HepG2 (cell line): ENCODE measurements around the gene KCNK5. TPM values are rescaled to one million over a fixed set of nuclear protein-coding genes. Genes with fewer than 3 reads are reported as not detected.

ENCODE experiments used
- ATAC-seq: fragments of 200-7000 bp; cut with Tn5 transposase; 3 replicates; pipeline ENCODE4 v1.9.1; 2020; ENCODE audit warnings: mild to moderate bottlenecking, moderate library complexity
- BruUV-seq: library from RNA; stranded (reverse); fragments of 400-500 nt; replicated peaks from 2 replicates; lab custom pipeline; 2021; lab: Mats Ljungman, UMichigan
- CTCF ChIA-PET: fragments of 300-600 bp; formaldehyde crosslinking; extraction: SDS; loops from one replicate; lab custom pipeline; 2021; ENCODE audit warnings: low total read pairs, inconsistent platforms, low intra/inter-chr PET ratio; lab: Yijun Ruan, JAX
- POLR2A ChIA-PET: fragments of 350-600 bp; sonication (Branson Sonifier 250); formaldehyde crosslinking; loops from one replicate; lab custom pipeline; 2020; ENCODE audit warnings: antibody characterized with exemption, inconsistent platforms; lab: Yijun Ruan, JAX
- DNase-seq: peaks from one replicate; pipeline ENCODE4 v3.0.0-alpha.2; 2015; ENCODE audit warnings: low spot score
- FAIRE-seq: peaks from 3 replicates; lab custom pipeline; 2011; peaks lifted over from hg19 to GRCh38; lab: Jason Lieb, UNC
- H2AFZ ChIP-seq: one replicate; pipeline ENCODE4 v1.6.1; 2011; ENCODE audit warnings: low read length, inconsistent platforms
- H3K27ac ChIP-seq: fragments of 300-600 bp; 3 replicates; pipeline ENCODE4 v1.8.0; 2011; ENCODE audit warnings: mixed run types, mild to moderate bottlenecking, mixed read lengths, low read length, inconsistent platforms; ENCODE audit not compliant: insufficient read depth; ENCODE audit errors: extremely low read length
- H3K27me3 ChIP-seq, 2 experiments: fragments of 200-600 bp in 1 of 2; 2 replicates in 1 of 2; 3 replicates in 1 of 2; pipeline versions ENCODE4 v1.6.0 to v1.8.0; 2011; ENCODE audit warnings: low read length in 2 of 2, mild to moderate bottlenecking in 2 of 2, moderate library complexity in 2 of 2, inconsistent platforms in 1 of 2; ENCODE audit not compliant: insufficient read depth in 2 of 2, control insufficient read depth in 1 of 2
- H3K36me3 ChIP-seq, 2 experiments: fragments of 200-600 bp in 1 of 2; replicated peaks in 1 of 2; 2 replicates in 1 of 2; 3 replicates in 1 of 2; pipeline versions ENCODE4 v1.5.1 to v1.8.0; 2011; ENCODE audit warnings: low read length in 2 of 2, inconsistent platforms in 1 of 2; ENCODE audit not compliant: insufficient read depth in 2 of 2, control insufficient read depth in 1 of 2
- H3K4me1 ChIP-seq: 2 replicates; pipeline ENCODE4 v1.5.1; 2012; ENCODE audit warnings: low read length, inconsistent platforms; ENCODE audit not compliant: insufficient read depth
- H3K4me2 ChIP-seq: 2 replicates; pipeline ENCODE4 v1.6.0; 2011; ENCODE audit warnings: low read depth, low read length, inconsistent platforms
- H3K4me3 ChIP-seq, 3 experiments: fragments of 200-600 bp in 1 of 3; sonication (generic), shearing (Covaris generic) in 1 of 3; replicated peaks in 1 of 3; 2 replicates each; pipeline ENCODE4 v1.5.1; 2011 to 2016; ENCODE audit warnings: low read length in 3 of 3, inconsistent platforms in 2 of 3, low read depth in 2 of 3, mild to moderate bottlenecking in 2 of 3, control low read depth in 1 of 3, mixed read lengths in 1 of 3; ENCODE audit not compliant: insufficient read depth in 1 of 3
- H3K79me2 ChIP-seq: one replicate; pipeline ENCODE4 v1.6.1; 2011; ENCODE audit warnings: low read length, inconsistent platforms; ENCODE audit not compliant: insufficient read depth
- H3K9ac ChIP-seq: 2 replicates; pipeline ENCODE4 v1.6.0; 2011; ENCODE audit warnings: mild to moderate bottlenecking, low read depth, low read length, inconsistent platforms; ENCODE audit not compliant: insufficient read depth
- H3K9me3 ChIP-seq: 2 replicates; pipeline ENCODE4 v1.5.1; 2012; ENCODE audit warnings: mild to moderate bottlenecking, low read length
- H4K20me1 ChIP-seq: 2 replicates; pipeline ENCODE4 v1.6.0; 2011; ENCODE audit warnings: inconsistent platforms, mild to moderate bottlenecking, low read length, moderate library complexity; ENCODE audit not compliant: insufficient read depth
- CAMTA2 ChIP-seq: sonication (generic); formaldehyde crosslinking; IDR thresholded peaks from 2 replicates; pipeline ENCODE4 v1.4.0; 2020; ENCODE audit warnings: mild to moderate bottlenecking, missing genetic modification reagents, borderline replicate concordance
- E2F5 ChIP-seq: sonication (generic); formaldehyde crosslinking; conservative IDR thresholded peaks from 2 replicates; pipeline ENCODE4 v1.4.0; 2020; ENCODE audit warnings: missing genetic modification reagents
- GMEB2 ChIP-seq: IDR thresholded peaks from 2 replicates; pipeline ENCODE4 v1.6.1; 2016; ENCODE audit warnings: missing biosample characterization, missing genetic modification reagents, low read depth
- MAF1 ChIP-seq: sonication (generic); formaldehyde crosslinking; IDR thresholded peaks from 2 replicates; pipeline ENCODE4 v1.5.0; 2020; ENCODE audit warnings: missing genetic modification reagents, borderline replicate concordance
- PREB ChIP-seq: sonication (generic); formaldehyde crosslinking; IDR thresholded peaks from 2 replicates; pipeline ENCODE4 v1.4.0; 2020; ENCODE audit warnings: missing genetic modification reagents
- SKIL ChIP-seq: sonication (generic); formaldehyde crosslinking; IDR thresholded peaks from 2 replicates; pipeline ENCODE4 v1.8.0; 2022; ENCODE audit warnings: missing genetic modification reagents, mild to moderate bottlenecking, moderate library complexity, borderline replicate concordance
- THRA ChIP-seq: sonication (generic); formaldehyde crosslinking; IDR thresholded peaks from 2 replicates; pipeline ENCODE4 v1.4.0; 2020; ENCODE audit warnings: missing genetic modification reagents, borderline replicate concordance
- TIGD3 ChIP-seq: sonication (generic); formaldehyde crosslinking; IDR thresholded peaks from 2 replicates; pipeline ENCODE4 v1.5.1; 2020; ENCODE audit warnings: mild to moderate bottlenecking, missing genetic modification reagents, borderline replicate concordance
- TSC22D2 ChIP-seq: sonication (generic); formaldehyde crosslinking; IDR thresholded peaks from 2 replicates; pipeline ENCODE4 v1.5.1; 2020; ENCODE audit warnings: missing genetic modification reagents, mild to moderate bottlenecking, borderline replicate concordance
- ZFYVE20 ChIP-seq: sonication (generic); formaldehyde crosslinking; IDR thresholded peaks from 2 replicates; pipeline ENCODE4 v1.8.0; 2023; ENCODE audit warnings: low read depth, mild to moderate bottlenecking, moderate library complexity, missing genetic modification reagents, borderline replicate concordance
- ZNF629 ChIP-seq: sonication (generic); formaldehyde crosslinking; conservative IDR thresholded peaks from 2 replicates; pipeline ENCODE4 v1.5.0; 2020; ENCODE audit warnings: missing genetic modification reagents
- ZNF83 ChIP-seq: sonication (generic); formaldehyde crosslinking; IDR thresholded peaks from 2 replicates; pipeline ENCODE4 v1.4.0; 2020; ENCODE audit warnings: missing genetic modification reagents, mild to moderate bottlenecking, borderline replicate concordance
- ZNF879 ChIP-seq: sonication (generic); formaldehyde crosslinking; IDR thresholded peaks from 2 replicates; pipeline ENCODE4 v1.8.1; 2023; ENCODE audit warnings: missing genetic modification reagents
- WGBS: methylation state at CpG from one replicate; pipeline ENCODE4 v1.1.6; 2017; ENCODE audit warnings: low lambda C conversion rate; 5-methylcytosine and 5-hydroxymethylcytosine counted together
- in situ Hi-C: cut with HindIII; loops from 2 replicates; pipeline ENCODE4 v1.10.0; 2017; ENCODE audit warnings: low pct_unique_long_range_greater_than_20kb; ENCODE audit not compliant: extremely low pct_ligation_motif_present
- intact Hi-C: fragments of 100-400 bp; cut with micrococcal nuclease; formaldehyde crosslinking; loops from one replicate; pipeline ENCODE4 v1.10.0; 2022; ENCODE audit not compliant: unreplicated experiment
- polyA plus RNA-seq, 8 experiments: library from polyadenylated mRNA; depleted of rRNA in 3 of 8; stranded (reverse) in 7 of 8; unstranded in 1 of 8; fragments of >200 nt; fragmentation: Illumina TruSeq in 4 of 8; extraction: Trizol in 4 of 8; gene quantifications; 2 replicates each; pipeline versions ENCODE4 v1.2.1 to v1.2.3, GENCODE V29; 2011 to 2016; ENCODE audit warnings: low read depth in 4 of 8, missing spikeins in 1 of 8, mixed read lengths in 1 of 8; ENCODE audit not compliant: insufficient read depth in 1 of 8
- total RNA-seq, 5 experiments: library from RNA; depleted of rRNA; stranded (reverse); fragments of >200 nt; fragmentation: Illumina TruSeq; extraction: Trizol; gene quantifications; 2 replicates each; pipeline ENCODE4 v1.2.3, GENCODE V29; 2016; ENCODE audit warnings: low read depth in 1 of 5

KCNK5 gene
- total and polyA plus RNA-seq, 2 of the 13 experiments (the other 11 are each of a cell fraction or from before 2014, with no cell fraction given), result 0.04 TPM; not detected in 1

GRCh38 chr6:39143238-39143930, 85.9 kb downstream of the KCNK5 start:
- ATAC-seq (no peak), DNase-seq (no peak), FAIRE-seq (no peak)
- Histone ChIP-seq H2AFZ (no peak overlapping the region), H3K36me3 (no peaks in the 10 kb centered on the region), H3K27me3 (no peaks in the 10 kb centered on the region), H3K79me2 (no peaks in the 10 kb centered on the region), H3K4me3 (no peak overlapping the region), H3K4me2 (no peak overlapping the region), H3K9me3 (no peaks in the 10 kb centered on the region), H3K27ac (no peak overlapping the region), H3K4me1 (no peaks in the 10 kb centered on the region), H3K9ac (no peak overlapping the region), H4K20me1 (no peaks in the 10 kb centered on the region)
- POLR2A ChIA-PET, result no interaction called here
- intact Hi-C loops (no loop called here), in situ Hi-C loops (no loop called here)
- no TSS peak for BruUV-seq
- CTCF ChIA-PET, result no interaction called here
- WGBS, result 59% methylated on average over 12 of the region's 13 CpGs
- TF ChIP-seq ZNF629 (CRISPR knock-in tag), result no peak
- TF ChIP-seq GMEB2 (CRISPR knock-in tag), result no peak
- TF ChIP-seq ZNF879 (CRISPR knock-in tag), result no peak
- TF ChIP-seq MAF1, result no peak
- no peak for TF ChIP-seq E2F5 (CRISPR knock-in tag)
- TF ChIP-seq TIGD3 (CRISPR knock-in tag), result no peak
- TF ChIP-seq THRA (CRISPR knock-in tag), result no peak
- no peak for TF ChIP-seq SKIL (CRISPR knock-in tag)
- no peak for TF ChIP-seq ZFYVE20 (CRISPR knock-in tag)
- no peak for TF ChIP-seq ZNF83
- TF ChIP-seq TSC22D2 (CRISPR knock-in tag), result no peak
- TF ChIP-seq CAMTA2 (CRISPR knock-in tag), result no peak
- no peak for TF ChIP-seq PREB (CRISPR knock-in tag)
